Adrenal gland (tissue), 5 donors: ENCODE data around the gene NUDT9.
"Not testable (repeated sequence)": the region's sequence is repeated elsewhere in the genome, so short reads cannot be mapped to it uniquely, and the experiment has no call there.

Experiments
- CTCF ChIP-seq, 6 experiments: fragments of 450-650 bp in 4 of 6; fragments of 200-600 bp in 2 of 6; sonication (generic) in 1 of 6; IDR thresholded peaks; 1 replicate in 5 of 6; 2 replicates in 1 of 6; pipeline versions ENCODE4 v1.5.1 to v1.8.0; 2016 to 2021; ENCODE audit warnings: antibody characterized with exemption in 6 of 6, mild to moderate bottlenecking in 2 of 6, moderate library complexity in 1 of 6
- POLR2A ChIP-seq, 2 donors: fragments of 450-650 bp; IDR thresholded peaks; one replicate each; pipeline ENCODE4 v1.6.1; 2017; ENCODE audit warnings: antibody characterized with exemption in 2 of 2, mild to moderate bottlenecking in 2 of 2, moderate library complexity in 1 of 2
- donor health status: DM: no; HTN: no; CAD: no.

GRCh38 chr4:87483247-87483646 lies 60.9 kb downstream of the NUDT9 start:
- TF ChIP-seq CTCF, POLR2A (IDR thresholded peaks at IDR 0.05): not testable (repeated sequence)
